GM12874 (cell line): ENCODE measurements around the gene APELA.

Experiments used
- CTCF ChIP-seq: IDR thresholded peaks from 2 replicates; pipeline ENCODE4 v1.5.1; 2011; ENCODE audit warnings: low read depth, mild to moderate bottlenecking, control low read depth, low read length, moderate library complexity; ENCODE audit not compliant: insufficient read depth

The APELA gene

DNA sequence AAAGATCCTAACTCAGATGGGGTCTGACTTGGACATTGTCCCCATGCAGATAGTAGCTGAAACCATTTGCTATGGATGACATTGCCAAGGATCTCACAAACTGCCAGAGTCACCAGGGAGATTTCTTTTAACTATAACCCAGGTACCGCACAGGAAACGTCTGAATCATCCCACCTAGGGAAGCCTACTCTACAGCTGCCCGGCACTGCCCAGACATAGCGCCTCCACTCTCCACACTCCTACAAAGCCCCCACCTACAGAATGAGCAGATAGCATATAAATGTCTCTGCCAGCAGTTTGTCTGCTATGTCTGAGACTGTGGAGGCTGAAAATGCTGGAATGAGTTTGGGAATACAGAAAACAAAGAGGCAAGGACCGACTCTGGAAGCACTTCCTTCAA, 68.2 kb downstream of the APELA start:
- TF ChIP-seq CTCF = no peak

DNA sequence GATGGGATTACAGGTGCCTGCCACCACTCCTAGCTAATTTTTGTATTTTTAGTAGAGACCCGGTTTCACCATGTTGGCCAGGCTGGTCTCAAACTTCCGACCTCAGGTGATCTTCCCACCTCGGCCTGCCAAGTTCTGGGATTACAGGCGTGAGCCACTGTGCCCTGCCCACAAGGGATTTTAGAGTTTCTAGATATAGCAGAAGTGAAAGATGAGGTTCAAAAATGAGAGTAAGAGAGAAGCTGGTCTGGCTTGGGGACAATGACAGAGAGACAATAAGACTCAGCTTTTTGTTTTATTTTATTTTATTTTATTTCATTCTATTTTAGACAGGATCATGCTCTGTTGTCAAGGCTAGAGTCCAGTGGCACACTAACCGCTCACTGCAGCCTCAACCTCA, 69.8 kb downstream of the APELA start:
- TF ChIP-seq CTCF = no peak
